ENCODE results near the gene BCL11B. TPM values are rescaled to one million over a fixed set of nuclear protein-coding genes. Genes with fewer than 3 reads are reported as not detected.

The BCL11B gene
- total and polyA plus RNA-seq, 12 donors = 0.03 to 1.9 (median 0.11) TPM; not detected in 2

DNA sequence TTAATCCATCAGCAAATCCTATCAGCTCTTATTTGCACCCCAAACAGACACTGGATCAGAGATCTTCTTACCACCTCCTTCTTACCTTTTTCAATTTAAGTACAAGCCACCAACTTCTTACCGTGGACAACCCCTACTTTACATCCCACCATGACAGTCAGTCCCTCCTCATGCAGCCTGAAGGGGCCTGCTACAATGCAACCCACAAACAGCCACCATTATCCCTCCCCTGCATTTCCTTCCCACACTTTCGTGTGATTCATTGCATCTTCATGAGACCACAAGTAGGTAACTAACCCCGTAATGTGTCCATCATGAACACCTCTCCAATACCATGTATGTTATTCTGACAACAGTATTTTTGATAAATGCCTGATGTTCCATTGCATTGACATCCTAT is 108.6 kb downstream of the BCL11B start:
- Histone ChIP-seq H3K9me3 (peaks cover 0 to 8% (median 0%) of the 10 kb centered on the region in 11 donors), H3K4me3 (no peak overlapping the region), H3K27ac (no peak overlapping the region), H3K36me3 (no peaks in the 10 kb centered on the region), H3K27me3 (peaks cover 0 to 41% (median 24%) of the 10 kb centered on the region in 7 donors), H3K4me1 (no peaks in the 10 kb centered on the region)
- DNase-seq = no peak
- intact Hi-C loops (cut with DNase I) = no loop called here
- 79 to 84% methylated on average over 3 of the region's 3 CpGs for WGBS, 2 donors
- TF ChIP-seq, protein P1, sequence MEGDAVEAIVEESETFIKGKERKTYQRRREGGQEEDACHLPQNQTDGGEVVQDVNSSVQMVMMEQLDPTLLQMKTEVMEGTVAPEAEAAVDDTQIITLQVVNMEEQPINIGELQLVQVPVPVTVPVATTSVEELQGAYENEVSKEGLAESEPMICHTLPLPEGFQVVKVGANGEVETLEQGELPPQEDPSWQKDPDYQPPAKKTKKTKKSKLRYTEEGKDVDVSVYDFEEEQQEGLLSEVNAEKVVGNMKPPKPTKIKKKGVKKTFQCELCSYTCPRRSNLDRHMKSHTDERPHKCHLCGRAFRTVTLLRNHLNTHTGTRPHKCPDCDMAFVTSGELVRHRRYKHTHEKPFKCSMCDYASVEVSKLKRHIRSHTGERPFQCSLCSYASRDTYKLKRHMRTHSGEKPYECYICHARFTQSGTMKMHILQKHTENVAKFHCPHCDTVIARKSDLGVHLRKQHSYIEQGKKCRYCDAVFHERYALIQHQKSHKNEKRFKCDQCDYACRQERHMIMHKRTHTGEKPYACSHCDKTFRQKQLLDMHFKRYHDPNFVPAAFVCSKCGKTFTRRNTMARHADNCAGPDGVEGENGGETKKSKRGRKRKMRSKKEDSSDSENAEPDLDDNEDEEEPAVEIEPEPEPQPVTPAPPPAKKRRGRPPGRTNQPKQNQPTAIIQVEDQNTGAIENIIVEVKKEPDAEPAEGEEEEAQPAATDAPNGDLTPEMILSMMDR (IDR thresholded peaks at IDR 0.05) = no peak
- no peak for ATAC-seq

DNA sequence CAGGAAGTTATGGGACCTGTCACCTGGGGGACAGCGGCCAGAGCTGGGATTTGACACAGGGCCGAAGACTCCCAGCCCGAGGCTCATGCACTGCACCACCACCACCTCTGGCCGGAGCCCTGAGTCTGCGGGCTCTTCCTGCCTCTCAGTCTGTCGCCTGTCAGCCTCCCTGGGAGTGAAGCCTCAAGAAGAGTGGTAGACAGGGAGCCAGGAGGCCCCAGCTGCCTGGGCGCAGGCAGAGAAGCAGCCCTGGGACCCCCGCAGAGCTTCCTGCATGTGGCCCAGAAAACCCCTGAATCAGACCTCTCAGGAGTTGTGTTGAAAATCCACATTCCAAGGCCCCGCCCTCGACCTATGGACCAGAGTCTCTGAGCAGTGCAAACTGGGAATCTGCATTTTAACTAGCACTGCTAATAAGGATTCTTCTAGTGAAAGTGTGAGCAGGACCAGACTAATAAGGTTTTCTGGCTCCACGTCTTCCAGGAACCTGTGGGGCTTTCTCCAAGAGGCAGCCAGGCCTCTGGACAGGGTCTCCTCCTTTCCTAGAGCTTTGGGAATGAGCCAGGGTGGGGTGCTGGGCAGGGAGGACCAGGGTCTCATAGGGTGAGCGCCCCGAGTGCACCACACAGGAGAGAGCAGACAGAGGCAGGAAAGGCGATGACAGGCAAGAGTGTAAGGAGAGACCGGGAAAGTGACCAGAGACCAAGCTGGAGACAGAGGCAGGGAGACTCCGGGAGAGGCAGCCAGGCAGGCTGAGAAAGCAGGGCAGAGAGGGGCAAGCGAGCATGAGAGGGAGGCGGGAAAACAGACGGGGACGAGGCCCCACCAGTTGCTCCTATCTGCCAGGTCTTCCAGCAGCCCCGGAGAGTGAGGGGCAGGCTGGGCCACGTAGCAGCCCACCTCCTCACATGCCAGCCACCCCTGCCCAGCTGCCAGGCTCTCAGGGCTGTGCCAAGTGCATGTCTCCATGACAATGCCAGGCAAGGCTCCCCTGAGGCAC is 112.4 kb downstream of the BCL11B start:
- ATAC-seq (no peak), DNase-seq (no peak)
- H3K9me3 ChIP-seq = peaks cover 0 to 8% (median 0%) of the 10 kb centered on the region in 11 donors
- 54 to 61% methylated on average over 22 of the region's 22 CpGs for WGBS, 2 donors
- no peak overlapping the region for H3K4me3 ChIP-seq
- TF ChIP-seq, protein P1 (IDR thresholded peaks at IDR 0.05) = no peak
- H3K4me1 ChIP-seq = peaks cover 0 to 14% (median 11%) of the 10 kb centered on the region in 9 donors
- no peak overlapping the region for H3K27ac ChIP-seq
- H3K27me3 ChIP-seq = peaks cover 0 to 47% (median 25%) of the 10 kb centered on the region in 7 donors
- H3K36me3 ChIP-seq = no peaks in the 10 kb centered on the region
- intact Hi-C loops (cut with DNase I) = no loop called here

DNA sequence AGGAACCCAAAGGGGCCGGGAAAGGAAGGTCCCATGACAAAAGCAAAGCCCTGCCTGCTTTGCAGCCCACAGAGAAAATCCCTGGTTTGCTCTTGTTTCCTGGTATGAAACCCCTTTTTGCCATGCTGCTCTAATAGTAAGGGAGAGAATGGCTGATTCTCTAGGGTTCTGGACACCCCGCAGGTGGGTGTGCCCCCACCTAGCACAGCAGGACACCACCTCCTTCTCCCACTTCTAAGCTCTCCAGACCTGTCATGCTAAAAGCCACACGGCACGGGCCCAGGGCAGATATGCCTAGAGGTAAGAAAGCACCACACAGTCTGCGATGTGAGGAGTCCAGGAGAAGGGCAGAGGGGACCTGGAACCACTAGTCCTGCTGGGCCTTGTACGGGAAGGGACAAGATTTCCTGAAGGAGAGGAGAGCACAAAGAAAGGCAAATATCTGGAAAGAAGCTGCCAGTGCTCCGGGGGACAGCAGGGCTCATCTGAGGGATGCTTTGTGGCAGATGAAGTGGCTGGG is 113.3 kb downstream of the BCL11B start:
- H3K27me3 ChIP-seq = peaks cover 0 to 49% (median 25%) of the 10 kb centered on the region in 7 donors
- no peak overlapping the region for H3K27ac ChIP-seq
- H3K36me3 ChIP-seq = no peaks in the 10 kb centered on the region
- DNase-seq (no peak), ATAC-seq (no peak)
- H3K4me3 ChIP-seq = no peak overlapping the region
- H3K9me3 ChIP-seq = peaks cover 0 to 8% (median 0%) of the 10 kb centered on the region in 11 donors
- TF ChIP-seq, protein P1 (IDR thresholded peaks at IDR 0.05) = no peak
- 74 to 76% methylated on average over 7 of the region's 7 CpGs for WGBS, 2 donors
- intact Hi-C loops (cut with DNase I) = no loop called here
- H3K4me1 ChIP-seq = peaks cover 0 to 14% (median 11%) of the 10 kb centered on the region in 9 donors

DNA sequence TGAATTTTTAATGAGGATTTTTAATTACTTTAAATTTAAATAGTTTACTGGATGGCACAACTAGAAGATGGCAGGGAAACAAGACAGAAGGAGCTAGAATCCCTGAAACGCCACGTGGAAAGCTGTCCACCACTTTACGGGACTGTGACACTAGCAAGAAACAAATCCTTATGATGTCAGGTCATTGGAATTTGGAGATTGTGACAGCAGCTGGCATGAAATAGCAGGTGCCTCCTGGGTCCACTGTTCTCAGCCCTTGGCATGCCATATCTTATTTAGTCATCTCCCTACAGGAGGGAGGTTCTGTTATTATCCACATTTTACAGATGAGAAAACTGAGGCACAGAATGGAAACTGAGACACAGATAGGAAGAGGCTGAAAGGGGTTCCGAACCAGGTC is 113.8 kb downstream of the BCL11B start:
- TF ChIP-seq, protein P1 (IDR thresholded peaks at IDR 0.05) = no peak
- 54 to 57% methylated on average over 4 of the region's 4 CpGs for WGBS, 2 donors
- Histone ChIP-seq H3K27ac (no peak overlapping the region), H3K9me3 (peaks cover 0 to 8% (median 0%) of the 10 kb centered on the region in 11 donors), H3K4me1 (peaks cover 0 to 14% (median 11%) of the 10 kb centered on the region in 9 donors), H3K4me3 (no peak overlapping the region), H3K27me3 (peaks cover 0 to 49% (median 25%) of the 10 kb centered on the region in 7 donors), H3K36me3 (no peaks in the 10 kb centered on the region)
- DNase-seq = no peak
- no peak for ATAC-seq
- intact Hi-C loops (cut with DNase I) = no loop called here

Data from heart right ventricle (tissue), 16 donors.